ENCODE data around the gene CHST9. TPM values are rescaled to one million over a fixed set of nuclear protein-coding genes. Genes with fewer than 3 reads are reported as not detected.
A peak's percentile ranks its signal among the peaks of the same experiment; 100 is the strongest.

CHST9 gene
- total and polyA plus RNA-seq, 7 donors, result under 0.01 to 0.11 (median 0.07) TPM; not detected in 2

DNA sequence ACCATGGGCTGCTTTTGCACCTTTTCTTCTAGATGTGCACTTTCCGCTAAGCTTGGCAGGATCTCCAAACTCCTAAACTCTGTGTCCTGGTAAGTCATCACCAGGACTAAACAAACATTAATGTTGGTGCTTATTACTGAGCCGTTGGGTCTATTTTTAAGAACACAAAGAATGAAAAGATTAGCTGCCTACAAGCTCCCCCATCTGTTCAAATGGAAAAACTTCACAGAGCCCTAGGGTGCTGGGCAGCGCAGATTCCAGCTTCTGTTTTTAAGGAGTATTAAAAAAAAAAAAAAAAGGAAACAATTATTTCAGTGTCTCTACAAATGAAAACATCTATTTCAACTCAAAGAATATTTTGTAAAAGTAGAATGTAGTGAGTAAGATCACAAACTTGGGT, 221.8 kb downstream of the CHST9 start:
- ATAC-seq (peak in 3 of 4 donors; percentile 50 to 75 (median 57)), DNase-seq (no peak)
- WGBS, 3 donors, result 55 to 64% (median 57%) methylated on average over 3 of the region's 3 CpGs
- Histone ChIP-seq H3K9me3 (no peaks in the 10 kb centered on the region), H3K4me1 (peaks cover 12% of the 10 kb centered on the region), H3K27ac (no peak overlapping the region), H3K36me3 (ENCODE audit: insufficient read depth in 1 of 2, low read depth in 1 of 2) (no peaks in the 10 kb centered on the region), H3K27me3 (ENCODE audit: insufficient read depth in 3 of 3, low read length in 2 of 3) (no peaks in the 10 kb centered on the region), H3K4me3 (no peak overlapping the region)
- TF ChIP-seq, protein P1, sequence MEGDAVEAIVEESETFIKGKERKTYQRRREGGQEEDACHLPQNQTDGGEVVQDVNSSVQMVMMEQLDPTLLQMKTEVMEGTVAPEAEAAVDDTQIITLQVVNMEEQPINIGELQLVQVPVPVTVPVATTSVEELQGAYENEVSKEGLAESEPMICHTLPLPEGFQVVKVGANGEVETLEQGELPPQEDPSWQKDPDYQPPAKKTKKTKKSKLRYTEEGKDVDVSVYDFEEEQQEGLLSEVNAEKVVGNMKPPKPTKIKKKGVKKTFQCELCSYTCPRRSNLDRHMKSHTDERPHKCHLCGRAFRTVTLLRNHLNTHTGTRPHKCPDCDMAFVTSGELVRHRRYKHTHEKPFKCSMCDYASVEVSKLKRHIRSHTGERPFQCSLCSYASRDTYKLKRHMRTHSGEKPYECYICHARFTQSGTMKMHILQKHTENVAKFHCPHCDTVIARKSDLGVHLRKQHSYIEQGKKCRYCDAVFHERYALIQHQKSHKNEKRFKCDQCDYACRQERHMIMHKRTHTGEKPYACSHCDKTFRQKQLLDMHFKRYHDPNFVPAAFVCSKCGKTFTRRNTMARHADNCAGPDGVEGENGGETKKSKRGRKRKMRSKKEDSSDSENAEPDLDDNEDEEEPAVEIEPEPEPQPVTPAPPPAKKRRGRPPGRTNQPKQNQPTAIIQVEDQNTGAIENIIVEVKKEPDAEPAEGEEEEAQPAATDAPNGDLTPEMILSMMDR (IDR thresholded peaks at IDR 0.05), result peak; percentile 24
- intact Hi-C loops (cut with DNase I), result loop anchor here (1.0 to 10.0 kb wide), 3 partner anchors 98 to 151 kb away; partner anchors contain the start of gene AQP4 (in 1 of the 2)

DNA sequence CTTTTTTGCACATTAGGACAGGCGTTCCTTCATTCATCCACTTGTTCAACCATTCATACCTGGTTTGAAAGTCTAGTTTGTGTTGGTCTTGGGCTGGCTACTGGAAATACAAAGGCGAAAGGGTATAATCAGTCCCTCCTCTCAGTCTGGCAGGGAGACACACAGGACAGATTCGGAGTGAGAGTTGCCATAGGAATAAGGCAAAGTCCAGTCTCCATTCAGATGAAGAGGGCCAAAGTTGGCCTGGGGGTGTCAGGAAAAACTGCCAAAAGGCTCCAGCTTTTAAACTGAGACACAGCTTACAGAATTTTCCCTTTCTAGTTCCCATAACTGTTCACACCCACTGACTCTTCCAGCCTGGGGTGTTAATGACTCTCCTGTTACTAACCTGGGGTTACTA, 223.3 kb downstream of the CHST9 start:
- Histone ChIP-seq H3K9me3 (no peaks in the 10 kb centered on the region), H3K4me1 (peaks cover 12% of the 10 kb centered on the region), H3K27ac (no peak overlapping the region), H3K4me3 (no peak overlapping the region), H3K36me3 (ENCODE audit: insufficient read depth in 1 of 2, low read depth in 1 of 2) (no peaks in the 10 kb centered on the region), H3K27me3 (ENCODE audit: insufficient read depth in 3 of 3, low read length in 2 of 3) (no peaks in the 10 kb centered on the region)
- ATAC-seq (no peak), DNase-seq (no peak)
- TF ChIP-seq, protein P1 (IDR thresholded peaks at IDR 0.05), result no peak
- WGBS, 3 donors, result 96 to 97% (median 97%) methylated on average over 3 of the region's 3 CpGs
- intact Hi-C loops (cut with DNase I), result loop anchor here in 1 of 2 donors (5.0 to 10.0 kb wide), 2 partner anchors 97 to 150 kb away; partner anchors contain the start of gene AQP4

DNA sequence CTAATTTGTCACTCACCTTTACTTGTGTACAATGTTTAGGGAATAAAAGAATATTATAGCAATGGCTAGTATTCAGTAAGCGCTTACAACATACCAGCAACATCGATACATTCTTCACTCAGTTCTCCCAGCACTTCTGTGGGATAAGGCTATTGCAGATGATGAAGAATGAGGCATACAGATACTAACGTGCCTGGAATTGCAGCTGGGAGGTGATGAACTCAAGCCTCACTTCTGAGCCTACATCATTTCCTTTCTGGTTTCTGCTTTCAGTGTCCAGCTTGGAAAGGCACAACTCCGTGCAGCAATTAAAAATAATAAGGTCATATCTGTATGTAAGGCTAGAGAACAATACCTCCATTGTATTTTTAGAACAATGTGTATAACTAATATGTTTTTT, 224.2 kb downstream of the CHST9 start:
- Histone ChIP-seq H3K36me3 (ENCODE audit: insufficient read depth in 1 of 2, low read depth in 1 of 2) (no peaks in the 10 kb centered on the region), H3K4me3 (no peak overlapping the region), H3K27ac (no peak overlapping the region), H3K4me1 (peaks cover 12% of the 10 kb centered on the region), H3K27me3 (ENCODE audit: insufficient read depth in 3 of 3, low read length in 2 of 3) (no peaks in the 10 kb centered on the region), H3K9me3 (no peaks in the 10 kb centered on the region)
- TF ChIP-seq, protein P1 (IDR thresholded peaks at IDR 0.05), result no peak
- no peak for ATAC-seq
- 54 to 57% (median 55%) methylated on average over 4 of the region's 4 CpGs for WGBS, 3 donors
- no peak for DNase-seq
- intact Hi-C loops (cut with DNase I), result loop anchor here in 1 of 2 donors (5.0 to 10.0 kb wide), 2 partner anchors 96 to 149 kb away; partner anchors contain the start of gene AQP4

DNA sequence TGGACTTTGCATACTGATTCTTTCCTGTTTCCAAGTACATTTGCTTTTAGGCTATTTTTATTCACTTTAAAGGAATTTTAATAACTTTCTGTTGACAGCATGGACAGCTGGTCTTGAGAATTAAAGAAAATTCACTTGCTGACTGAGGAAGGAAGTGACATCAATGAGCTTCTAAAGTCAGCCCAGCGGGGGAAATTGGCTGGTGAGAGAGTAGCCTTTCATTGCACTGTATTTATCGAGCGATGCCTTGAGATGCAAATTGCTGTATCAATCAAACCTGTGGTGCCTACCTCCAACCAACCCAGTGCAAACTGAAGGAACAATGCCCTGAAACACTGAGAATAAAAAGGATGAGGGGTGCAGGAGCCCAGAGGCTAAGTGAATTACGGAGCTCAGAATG, 228.2 kb downstream of the CHST9 start:
- ATAC-seq, result no peak

More for the DNA sequence above, 228.2 kb downstream of the CHST9 start:
- H3K9me3 ChIP-seq, result no peaks in the 10 kb centered on the region
- H3K4me1 ChIP-seq, result no peaks in the 10 kb centered on the region
- intact Hi-C loops (cut with DNase I), result no loop called here
- H3K27me3 ChIP-seq (ENCODE audit: insufficient read depth in 3 of 3, low read length in 2 of 3), result peaks cover 0 to 2% (median 0%) of the 10 kb centered on the region in 3 donors
- no peak overlapping the region for H3K4me3 ChIP-seq
- TF ChIP-seq, protein P1 (IDR thresholded peaks at IDR 0.05), result no peak
- H3K36me3 ChIP-seq (ENCODE audit: insufficient read depth in 1 of 2, low read depth in 1 of 2), result no peaks in the 10 kb centered on the region
- 29 to 46% (median 43%) methylated on average over 4 of the region's 4 CpGs for WGBS, 3 donors
- no peak for DNase-seq
- no peak overlapping the region for H3K27ac ChIP-seq
